Keratinocyte (primary cell): ENCODE measurements around the gene SLC17A7.

Source experiments
- CTCF ChIP-seq, 3 experiments: IDR thresholded peaks in 1 of 3; conservative IDR thresholded peaks in 1 of 3; optimal IDR thresholded peaks in 1 of 3; 2 replicates in 2 of 3; 3 replicates in 1 of 3; pipeline versions ENCODE3 to v1.5.1; 2011; ENCODE audit warnings: low read length in 3 of 3, mild to moderate bottlenecking in 3 of 3, moderate library complexity in 2 of 3, control low read depth in 1 of 3, inconsistent platforms in 1 of 3; ENCODE audit not compliant: insufficient read depth in 2 of 3; ENCODE audit errors: extremely low read depth in 1 of 3
- EZH2 ChIP-seq: IDR thresholded peaks from one replicate; pipeline ENCODE4 v1.6.1; 2012; ENCODE audit warnings: inconsistent platforms, mild to moderate bottlenecking, low read length, moderate library complexity

GRCh38 chr19:49479975-49480628 lies 38.8 kb upstream of the SLC17A7 start:
- no peak for TF ChIP-seq CTCF (optimal IDR thresholded peaks at IDR 0.05 in 1 of 3, IDR thresholded peaks at IDR 0.05 in 1 of 3, conservative IDR thresholded peaks at IDR 0.05 in 1 of 3; ENCODE audit: extremely low read depth in 1 of 3, insufficient read depth in 2 of 3, low read length in 3 of 3)
- no peak for TF ChIP-seq EZH2
